Tongue (tissue), 2 donors: ENCODE data around the gene TMCC1. TPM values are rescaled to one million over a fixed set of nuclear protein-coding genes. Genes with fewer than 3 reads are reported as not detected.
"Not testable (repeated sequence)": the region's sequence is repeated elsewhere in the genome, so short reads cannot be mapped to it uniquely, and the experiment has no call there.

ENCODE experiments used
- DNase-seq: peaks from one replicate; pipeline ENCODE4 v3.0.0-alpha.2; 2015
- total RNA-seq: library from RNA; depleted of rRNA; stranded (reverse); fragments of >200 nt; gene quantifications from one replicate; pipeline ENCODE4 v1.2.3, GENCODE V29; 2014

The TMCC1 gene
- total RNA-seq, 1 donor from 2014 or later, result 49.1 TPM

DNA sequence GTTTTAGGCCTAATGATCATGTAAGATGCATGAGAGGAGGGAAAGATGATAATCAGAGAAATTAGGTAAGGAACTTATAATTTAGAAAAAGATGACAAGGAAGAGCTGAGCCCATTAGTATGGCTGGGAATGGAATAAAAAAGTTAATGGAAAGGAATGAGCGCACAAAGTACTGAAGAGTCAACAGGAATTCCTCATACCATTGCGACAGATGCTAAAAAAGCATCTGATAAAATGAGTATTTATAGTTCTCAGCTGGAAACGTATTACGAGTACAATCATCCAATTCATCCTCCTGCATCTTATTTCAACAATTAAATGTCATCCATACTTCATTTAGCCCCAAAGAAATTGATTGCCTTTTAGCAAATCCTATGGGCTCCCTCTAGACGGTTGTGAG lies 58.9 kb downstream of the TMCC1 start:
- DNase-seq, result no peak

DNA sequence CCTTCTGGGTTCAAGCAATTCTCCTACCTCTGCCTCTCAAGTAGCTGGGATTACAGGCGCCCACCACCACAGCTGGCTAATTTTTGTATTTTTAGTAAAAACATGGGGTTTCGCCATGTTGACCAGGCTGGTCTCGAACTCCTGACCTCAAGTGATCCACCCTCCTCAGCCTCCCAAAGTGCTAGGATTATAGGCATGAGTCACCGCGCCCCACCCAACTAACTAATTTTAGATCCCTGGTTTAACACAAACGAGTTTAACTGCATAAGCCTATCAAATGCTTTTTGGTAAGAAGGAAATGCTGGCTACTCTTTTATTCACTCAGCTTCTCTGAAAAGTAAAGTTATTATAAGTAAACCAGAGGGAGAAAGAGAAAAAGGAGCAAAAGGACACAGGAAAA lies 61.6 kb downstream of the TMCC1 start:
- DNase-seq, result not testable (repeated sequence)

DNA sequence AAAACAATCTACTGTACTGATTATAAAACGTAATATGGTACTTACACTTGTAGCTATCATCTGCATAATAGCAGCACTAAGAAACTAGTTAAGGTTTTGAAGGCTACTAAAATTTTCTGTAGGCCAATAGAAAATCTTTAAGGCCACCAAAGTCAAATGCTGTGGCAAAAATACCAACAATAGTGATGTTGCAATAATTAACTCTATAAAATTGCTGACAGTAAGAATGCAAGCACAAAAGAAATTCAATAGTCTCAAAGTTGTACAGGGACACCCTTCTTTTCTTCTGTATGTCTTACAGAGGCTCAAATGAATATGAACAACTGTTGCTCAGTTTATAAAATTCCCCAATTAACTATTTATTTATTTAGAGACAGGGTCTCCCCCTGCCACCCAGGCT lies 62.0 kb downstream of the TMCC1 start:
- no peak for DNase-seq

DNA sequence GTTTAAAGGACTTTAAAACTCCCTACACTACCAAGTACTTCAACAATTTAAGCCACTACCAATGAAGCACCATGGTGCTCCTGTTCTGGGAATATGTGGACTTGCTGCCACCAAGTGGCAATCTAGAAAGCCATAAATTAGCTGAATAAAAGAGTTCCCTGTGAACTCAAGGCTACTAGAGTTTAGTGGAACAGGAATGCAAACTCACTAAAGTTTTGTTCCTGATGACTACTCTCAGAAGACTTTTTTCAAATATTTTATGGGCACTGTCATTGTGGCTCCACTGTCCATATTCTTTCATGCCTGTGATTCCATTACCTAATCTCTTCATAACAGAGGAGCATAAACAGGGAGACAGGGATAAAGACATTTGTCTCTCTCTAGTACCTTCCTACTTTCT lies 63.9 kb downstream of the TMCC1 start:
- DNase-seq, result peak; percentile 86

DNA sequence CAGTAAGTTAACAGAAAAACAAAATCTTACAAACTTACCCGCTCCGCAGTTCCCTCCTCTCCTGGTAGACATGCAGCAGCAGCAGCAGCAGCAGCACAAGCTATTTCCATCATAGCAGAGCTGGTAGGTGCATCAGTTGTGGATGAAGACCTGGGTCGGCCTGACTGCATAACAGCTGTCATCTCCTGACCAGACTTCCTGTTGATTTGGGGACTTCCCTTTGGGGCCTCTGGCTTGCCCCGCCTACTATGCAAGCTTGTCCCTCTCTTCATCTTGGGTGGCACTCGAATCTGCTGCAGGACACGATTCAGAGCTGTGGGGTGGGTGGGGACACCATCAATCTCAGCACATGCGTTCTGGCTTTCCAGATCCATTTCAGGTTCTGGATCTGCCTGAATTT lies 65.7 kb downstream of the TMCC1 start:
- no peak for DNase-seq

DNA sequence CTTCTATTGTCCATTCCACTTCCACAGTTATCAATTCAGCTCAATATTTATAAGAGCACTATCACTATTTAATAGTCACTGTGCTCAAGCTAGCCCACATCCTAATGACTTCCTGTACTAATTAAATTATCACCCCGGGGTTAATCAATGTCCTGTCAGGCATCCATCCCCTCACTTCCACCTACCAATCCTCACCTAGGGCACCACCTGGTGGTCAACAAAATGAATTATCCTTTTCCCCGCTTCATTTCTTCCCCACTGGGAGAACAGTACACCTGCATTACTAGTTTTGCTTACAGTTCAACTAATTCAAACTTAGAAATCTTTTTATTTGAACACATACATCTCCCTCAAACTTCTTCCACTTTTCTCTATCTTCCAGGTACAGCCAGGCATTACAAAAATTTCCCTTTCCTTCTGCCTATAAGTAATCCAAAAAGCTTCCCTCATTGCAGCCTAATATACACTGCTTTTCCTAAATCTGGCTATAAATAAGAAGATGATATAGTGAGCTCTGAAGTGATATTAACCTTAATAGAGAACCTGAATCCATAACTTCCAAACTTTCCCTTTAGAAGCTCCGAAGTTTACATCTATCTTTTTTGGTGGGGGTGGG lies 68.5 kb downstream of the TMCC1 start:
- peak; percentile 67 for DNase-seq

DNA sequence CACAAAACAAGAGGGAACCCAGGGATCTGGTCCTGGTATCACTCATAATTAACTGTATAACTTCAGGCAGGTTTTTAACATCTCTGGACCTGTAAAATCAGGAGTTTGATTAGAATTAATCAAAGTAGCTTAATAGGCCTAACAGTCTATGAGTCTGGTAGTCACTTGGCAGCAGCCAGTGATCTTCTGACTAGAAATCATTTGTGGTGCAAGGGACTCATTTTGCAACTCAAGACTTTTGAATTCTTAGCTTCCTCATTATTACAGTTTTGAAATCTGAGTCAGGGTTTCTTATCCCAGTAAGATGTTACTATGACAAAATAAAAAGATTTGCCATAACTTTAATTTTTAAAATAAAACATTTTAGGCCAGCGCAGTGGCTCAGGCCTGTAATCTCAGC lies 70.8 kb downstream of the TMCC1 start:
- no peak for DNase-seq

DNA sequence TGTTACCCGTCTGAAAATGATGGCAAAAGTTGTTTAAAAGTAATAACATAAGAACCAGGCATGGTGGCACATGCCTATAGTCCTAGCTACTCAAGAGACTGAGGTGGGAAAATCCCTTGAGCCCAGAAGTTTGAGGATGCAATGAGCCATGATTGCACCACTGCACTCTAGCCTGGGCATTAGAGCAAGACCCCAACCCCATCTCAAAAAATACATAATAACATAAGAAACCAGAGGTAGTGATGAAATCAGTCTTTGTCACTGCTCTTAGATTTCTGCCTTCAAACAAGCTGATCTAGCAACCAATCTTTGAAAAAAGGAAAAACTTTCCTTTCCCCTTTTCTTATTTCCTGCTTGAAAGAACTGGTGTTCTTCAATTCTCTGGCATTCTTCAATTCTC lies 71.3 kb downstream of the TMCC1 start:
- no peak for DNase-seq

DNA sequence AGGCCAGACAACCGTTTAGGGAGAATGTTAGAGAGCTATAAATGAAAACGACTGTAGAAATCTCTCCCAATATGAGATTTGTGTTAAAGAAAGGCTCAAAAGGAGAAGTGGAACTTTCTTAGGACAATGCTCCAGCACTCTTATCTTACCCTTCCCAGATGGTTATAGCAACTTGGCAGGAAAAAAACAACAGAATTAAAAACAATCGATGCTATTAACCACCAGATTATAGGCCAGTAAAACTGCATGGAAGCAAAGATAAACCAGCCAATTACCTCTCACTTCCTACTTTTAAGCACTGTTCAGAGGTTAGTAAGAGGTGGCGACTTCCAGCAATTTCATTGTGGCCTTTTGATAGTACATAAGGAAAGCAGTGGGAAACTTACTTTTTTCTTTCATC lies 72.9 kb downstream of the TMCC1 start:
- no peak for DNase-seq

DNA sequence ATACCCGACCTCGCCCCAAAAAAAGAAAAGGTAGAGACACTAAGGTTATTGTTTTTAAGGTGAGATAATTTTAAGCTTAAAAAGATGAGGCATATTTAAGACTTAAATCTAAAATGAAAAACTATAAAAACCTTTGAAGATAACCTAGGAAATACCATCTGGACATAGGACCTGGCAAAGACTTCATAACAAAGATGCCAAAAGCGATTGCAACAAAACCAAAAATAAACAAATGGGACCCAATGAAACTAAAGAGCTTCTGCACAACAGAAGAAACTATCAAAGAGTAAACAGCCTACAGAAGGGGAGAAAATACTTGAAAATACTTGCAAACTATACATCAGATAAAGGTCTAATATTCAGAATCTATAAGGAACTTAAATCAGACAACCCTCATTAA lies 80.9 kb downstream of the TMCC1 start:
- no peak for DNase-seq

DNA sequence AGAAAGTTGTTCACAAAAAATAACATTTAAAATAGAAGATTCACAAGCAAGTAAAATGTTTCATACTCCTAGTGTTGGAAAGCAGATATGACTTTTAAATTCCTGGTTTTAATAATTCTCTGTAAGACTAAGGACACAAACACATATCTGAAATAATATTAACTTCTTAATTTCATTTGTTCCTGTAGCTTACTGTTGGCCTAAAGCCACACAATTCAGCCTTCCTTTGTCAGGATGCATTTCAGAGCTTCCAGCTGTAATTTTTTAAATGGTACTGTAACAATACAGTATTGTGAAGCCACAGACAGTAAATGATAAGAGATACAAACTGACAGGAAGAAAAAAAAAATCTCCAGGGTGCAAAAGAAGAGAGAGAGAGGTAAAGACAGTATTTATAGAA lies 84.2 kb downstream of the TMCC1 start:
- no peak for DNase-seq

DNA sequence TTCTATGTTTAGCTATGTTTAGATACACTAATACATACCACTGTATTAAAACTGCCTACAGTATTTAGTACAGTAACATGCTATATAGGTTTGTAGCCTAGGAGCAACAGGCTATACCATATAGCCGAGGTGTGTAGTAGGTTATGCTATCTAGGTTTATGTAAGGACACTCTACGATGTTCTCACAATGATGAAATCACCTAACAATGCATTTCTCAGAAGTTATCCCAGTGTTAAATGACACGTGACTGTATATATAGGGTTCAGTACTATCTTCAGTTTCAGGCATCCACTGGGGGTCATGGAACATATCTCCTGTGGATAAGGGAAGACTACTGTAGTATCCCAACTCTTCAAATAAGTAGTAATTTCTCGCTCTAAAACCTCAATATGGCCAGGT lies 97.4 kb downstream of the TMCC1 start:
- no peak for DNase-seq

DNA sequence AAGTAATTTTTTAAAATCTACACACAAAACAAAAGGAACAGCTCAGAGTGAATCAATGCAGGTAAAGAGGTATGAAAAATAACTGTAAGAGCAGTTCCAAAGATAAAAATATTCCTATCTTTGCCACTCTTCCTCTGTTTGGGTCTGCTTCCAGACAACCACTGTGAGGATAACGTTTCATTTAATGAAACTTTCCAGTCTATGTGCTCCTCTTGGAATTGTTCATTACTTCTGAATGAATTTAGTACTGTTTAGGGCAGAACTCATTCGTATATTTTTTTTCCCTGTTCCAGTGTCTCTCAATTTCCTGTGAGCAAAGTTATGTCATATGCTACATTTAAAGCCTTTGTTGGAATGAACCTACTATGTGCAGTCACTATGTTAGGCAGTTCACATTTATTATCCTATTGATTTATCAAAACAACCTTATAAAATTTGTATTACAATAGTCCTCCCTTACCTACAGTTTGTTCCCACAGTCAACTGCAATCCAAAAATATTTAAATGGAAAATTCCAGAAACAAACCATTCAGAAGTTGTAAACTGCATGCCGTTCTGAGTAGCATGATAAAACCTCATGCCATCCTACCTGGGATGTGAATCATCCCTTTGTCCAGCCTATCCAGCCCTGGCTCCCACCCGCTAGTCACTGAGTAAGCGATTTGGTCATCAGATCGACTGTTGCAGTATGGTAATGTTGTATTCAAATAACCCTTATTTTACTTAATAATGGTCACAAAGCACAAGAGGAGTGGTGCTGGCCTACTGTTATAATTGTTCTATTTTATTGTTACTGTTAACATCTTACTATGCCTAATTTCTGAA lies 98.1 kb downstream of the TMCC1 start:
- DNase-seq, result no peak

DNA sequence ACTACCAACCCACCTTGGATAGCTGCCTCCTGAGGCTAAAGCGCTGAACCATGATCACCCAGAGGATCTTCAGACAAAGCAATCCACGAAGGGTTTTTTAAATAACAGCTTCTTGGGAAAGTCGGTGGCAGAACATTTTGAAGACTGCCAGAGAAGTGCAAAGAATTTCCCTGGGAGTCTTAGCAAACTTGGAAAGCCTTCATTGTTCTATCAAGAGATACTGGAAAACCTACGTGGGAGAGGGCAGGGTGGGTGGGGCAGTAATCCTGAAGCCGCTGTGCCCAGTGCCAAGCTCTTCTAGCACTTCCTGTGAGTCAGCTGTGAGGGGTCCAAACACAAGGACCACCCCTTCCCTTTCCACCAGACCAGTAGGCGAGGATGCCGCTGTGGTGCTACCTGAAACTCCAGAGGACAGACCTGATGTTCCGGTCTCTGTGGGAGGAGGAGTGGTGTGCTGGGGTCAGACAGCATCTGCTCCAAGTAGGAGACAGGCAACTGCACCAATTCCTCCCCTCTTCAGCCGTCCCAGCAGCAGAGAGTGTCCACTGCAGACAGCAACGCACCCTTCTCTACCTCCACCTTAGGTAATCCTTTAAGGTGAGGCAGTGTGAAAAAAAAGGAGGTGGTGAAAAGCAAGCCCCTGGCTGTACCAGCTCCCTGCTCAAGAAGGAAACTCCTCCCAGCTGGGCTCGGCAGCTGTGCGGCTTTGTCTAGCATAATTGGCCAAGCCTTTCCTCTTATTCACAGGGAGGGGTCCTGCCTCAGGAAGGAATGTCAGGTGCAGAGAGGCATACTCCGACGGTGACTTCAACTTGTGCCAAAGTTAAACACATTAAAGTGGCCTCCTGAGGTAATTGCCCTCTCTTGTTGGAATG lies 99.0 kb downstream of the TMCC1 start:
- peak; percentile 81 for DNase-seq

DNA sequence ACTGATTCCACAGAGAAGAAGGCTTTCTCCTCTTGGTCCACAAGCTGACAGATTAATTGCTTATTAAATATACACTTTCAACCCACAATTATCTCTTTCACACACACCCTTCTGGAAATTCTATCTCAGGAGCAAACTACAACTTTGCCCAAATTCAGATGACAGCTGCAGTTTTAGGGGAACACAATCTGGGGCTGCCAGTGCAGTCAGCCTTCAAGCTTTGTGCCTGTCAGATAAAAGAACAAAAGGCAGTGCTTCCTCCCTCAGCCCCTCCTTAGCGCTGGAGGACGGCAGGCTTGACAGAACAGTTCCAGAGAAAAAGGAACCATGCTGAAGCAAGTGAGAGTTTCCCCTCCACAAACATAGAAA lies 99.6 kb downstream of the TMCC1 start:
- peak; percentile 62 for DNase-seq

DNA sequence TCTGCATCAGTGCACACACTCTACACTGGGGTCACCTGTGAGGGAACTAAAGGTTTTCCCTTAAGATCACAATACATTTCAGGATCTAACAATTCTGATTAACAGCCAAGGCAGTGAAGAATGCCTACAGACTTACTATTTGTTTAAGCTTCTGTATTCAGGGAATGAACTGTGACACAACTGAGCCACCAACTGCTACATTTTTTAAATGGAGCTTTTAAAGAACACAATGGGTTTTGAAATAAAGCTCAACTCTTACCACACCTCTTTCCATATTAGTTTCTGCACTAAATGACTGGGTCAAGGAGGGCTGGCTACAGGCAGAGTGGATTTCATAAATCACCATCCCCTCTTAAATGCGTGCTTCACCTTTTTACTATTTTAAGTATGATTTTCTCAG lies 100.2 kb downstream of the TMCC1 start:
- peak; percentile 18 for DNase-seq

DNA sequence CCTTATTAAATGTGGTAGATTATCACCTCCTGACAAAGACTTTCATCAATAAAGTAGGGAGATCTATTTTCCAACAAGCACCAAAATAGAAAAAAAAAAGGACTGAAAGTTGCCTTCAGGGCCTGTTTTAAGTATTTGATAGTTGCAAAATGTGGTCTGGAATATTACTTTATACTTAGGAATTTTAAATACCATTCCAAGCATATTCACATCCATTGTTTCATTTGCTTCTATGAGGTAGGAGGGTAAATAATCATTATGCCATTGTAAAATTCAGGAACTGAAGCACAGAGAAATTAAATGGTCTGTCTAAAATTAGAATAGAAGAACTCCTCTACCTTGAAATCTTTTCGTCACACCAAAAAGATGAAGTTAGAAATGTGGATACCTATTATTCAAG lies 110.0 kb downstream of the TMCC1 start:
- no peak for DNase-seq

DNA sequence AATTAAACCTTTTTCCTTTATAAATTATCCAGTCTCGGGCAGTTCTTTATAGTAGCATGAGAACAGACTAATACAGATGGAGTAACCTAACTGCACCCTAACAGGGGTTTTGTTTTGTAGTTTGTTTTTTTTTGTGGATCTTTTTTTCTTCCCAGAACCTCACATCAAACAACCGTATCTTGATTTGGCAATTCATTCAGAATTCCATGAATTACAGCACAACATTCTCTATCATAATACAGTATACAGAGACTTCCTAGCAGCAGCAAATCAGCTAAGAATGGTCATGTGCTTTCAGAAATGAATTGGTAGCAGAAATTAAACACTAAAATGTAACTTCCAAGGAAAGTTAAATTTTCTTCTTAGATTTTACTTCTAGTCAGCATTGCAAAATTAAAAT lies 114.6 kb downstream of the TMCC1 start:
- no peak for DNase-seq

DNA sequence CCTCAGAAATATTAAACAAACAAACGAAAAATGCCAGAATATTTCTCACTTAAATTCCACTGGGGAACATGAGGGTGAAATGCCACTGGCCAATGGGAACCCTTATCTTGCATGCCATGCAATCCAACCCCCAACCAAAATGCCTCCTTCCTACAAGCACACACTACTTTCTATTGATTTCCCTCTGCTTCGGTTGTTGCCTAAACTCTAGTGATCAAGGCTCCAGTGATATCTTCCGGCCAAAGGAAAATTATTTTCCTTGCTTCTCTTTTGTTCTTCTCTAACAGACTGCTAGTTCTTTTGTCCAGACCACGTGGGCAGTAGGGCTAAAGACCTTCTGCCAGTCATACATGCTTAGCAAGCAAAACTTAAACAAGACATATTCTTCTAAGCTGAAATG lies 115.7 kb downstream of the TMCC1 start:
- DNase-seq, result no peak

DNA sequence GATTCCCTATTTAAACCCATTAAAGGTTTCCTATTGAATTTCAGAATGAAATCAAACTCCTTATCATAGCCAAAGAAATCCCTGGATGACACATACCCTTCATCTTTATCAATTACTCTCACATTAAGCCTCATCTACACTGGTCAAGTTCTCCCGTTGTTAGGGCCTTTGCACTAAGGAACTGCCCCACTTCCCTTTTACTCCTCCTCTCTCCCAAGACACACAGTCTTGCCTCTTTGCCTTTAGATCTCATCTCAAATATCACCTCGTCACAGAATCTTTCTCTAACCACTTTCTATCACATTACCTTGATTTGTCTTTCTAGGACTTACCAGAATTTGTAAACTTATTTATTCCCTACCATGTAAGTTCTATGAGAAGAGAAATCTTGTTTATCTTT lies 117.6 kb downstream of the TMCC1 start:
- DNase-seq, result no peak

DNA sequence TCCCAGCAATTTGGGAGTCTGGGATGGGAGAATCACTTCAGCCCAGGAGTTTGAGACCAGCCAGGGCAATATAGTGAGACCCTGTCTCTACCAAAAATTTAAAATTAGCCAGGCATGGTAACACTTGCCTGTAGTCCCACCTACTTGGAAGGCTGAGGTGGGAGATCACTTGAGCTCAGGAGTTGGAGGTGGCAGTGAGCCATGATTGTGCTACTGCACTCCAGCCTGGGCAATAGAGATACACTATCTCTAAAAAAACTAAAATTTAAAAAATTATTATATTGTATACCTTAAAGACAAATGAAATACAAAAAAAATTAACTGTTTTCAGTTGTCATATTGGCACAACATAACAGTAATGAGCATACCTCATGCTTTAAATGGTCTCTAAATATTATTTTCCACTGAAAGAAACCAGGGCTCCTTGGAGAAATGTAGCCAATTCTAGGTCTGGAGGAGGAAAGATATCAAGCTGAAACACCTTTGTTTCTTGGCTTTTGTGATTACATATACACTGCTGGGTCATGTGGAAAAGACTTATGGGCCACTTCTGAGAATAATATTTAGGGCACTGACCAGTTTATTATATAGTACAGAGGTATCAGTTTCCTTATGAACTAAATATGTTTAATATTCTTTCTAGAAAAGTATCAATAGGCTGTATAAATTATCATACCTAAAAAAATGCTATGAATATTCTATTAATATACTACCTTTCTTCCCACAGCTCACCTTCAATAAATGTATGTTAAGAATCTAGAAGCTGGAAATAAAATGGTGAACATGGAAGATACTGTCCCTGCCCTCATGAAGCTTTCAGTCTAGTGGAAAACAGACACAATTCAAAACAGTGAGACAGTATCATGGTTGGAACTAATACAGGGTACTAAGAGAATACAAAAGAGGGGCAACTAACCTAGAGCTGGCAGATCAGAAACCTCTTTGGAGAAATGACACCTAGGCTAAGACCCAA lies 119.5 kb downstream of the TMCC1 start:
- no peak for DNase-seq

DNA sequence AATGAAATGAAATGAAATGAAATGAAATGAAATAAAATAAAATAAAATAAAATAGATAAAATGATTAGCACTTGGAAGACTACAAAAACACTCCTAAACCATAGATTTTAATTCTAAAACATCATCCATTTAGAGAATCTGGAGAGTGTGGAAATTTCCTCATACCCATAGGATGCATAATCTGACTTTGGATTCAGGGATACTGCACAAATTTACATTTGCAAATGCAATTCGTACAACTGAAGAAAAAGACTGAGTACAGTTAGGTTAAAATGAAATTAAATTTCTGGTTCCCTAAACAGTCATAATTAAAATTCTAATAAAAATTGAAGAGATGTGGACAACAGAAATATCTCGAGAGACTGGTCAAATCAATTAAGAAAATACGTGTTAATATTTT lies 122.9 kb downstream of the TMCC1 start:
- no peak for DNase-seq
